HUES64 (cell line): ENCODE results near the gene ZRANB3.
"Not testable (repeated sequence)": the region's sequence is repeated elsewhere in the genome, so short reads cannot be mapped to it uniquely, and the experiment has no call there.

Experiments used
- H3K27ac ChIP-seq: 2 replicates; pipeline ENCODE4 v1.7.0; 2013; ENCODE audit warnings: low read depth, low read length, inconsistent platforms
- H3K27me3 ChIP-seq: 2 replicates; pipeline ENCODE4 v1.6.1; 2013; ENCODE audit warnings: mild to moderate bottlenecking, low read length; ENCODE audit not compliant: insufficient read depth
- H3K36me3 ChIP-seq: 2 replicates; pipeline ENCODE4 v1.6.1; 2013; ENCODE audit warnings: mild to moderate bottlenecking, low read length; ENCODE audit not compliant: insufficient read depth
- H3K4me1 ChIP-seq: 2 replicates; pipeline ENCODE4 v1.6.1; 2013; ENCODE audit warnings: mild to moderate bottlenecking, low read length, moderate library complexity; ENCODE audit not compliant: insufficient read depth
- H3K4me3 ChIP-seq: 2 replicates; pipeline ENCODE4 v1.5.1; 2013; ENCODE audit warnings: mild to moderate bottlenecking, low read length, moderate library complexity
- H3K9ac ChIP-seq: 2 replicates; pipeline ENCODE4 v1.6.1; 2013; ENCODE audit warnings: mild to moderate bottlenecking, low read depth, low read length
- H3K9me3 ChIP-seq: 2 replicates; pipeline ENCODE4 v1.6.1; 2013; ENCODE audit warnings: low read depth, low read length; ENCODE audit not compliant: insufficient read depth
- WGBS: fragments of 150-250, 120-280 bp; methylation state at CpG from one replicate; pipeline ENCODE4 v1.1.7; 2013; ENCODE audit warnings: missing lambda C conversion rate; 5-methylcytosine and 5-hydroxymethylcytosine counted together

Gene ZRANB3

DNA sequence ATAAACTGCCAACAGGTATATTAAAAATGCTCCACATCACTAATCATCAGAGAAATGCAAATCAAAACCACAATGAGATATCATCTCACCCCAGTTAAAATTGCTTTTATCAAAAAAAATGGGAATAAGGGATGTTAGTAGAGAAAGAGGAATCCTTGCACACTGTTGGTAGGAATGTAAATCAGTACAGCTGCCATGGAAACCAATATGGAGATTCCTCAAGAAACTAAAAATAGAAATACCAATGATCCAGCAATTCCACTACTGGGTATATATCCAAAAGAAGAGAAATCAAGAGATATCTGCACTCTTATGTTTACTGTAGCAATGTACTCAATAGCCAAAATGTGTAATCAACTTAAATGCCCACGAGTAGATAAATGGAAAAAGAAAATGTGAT, 40.6 kb downstream of the ZRANB3 start:
- Histone ChIP-seq H3K9me3 (0 out of 2 replicates have a peak, but pooled peaks cover 3% of the 10 kb centered on the region), H3K36me3 (peaks cover 21% of the 10 kb centered on the region; the same call in 1 of the 2 replicates), H3K4me1 (no peaks in the 10 kb centered on the region), H3K9ac (no peak overlapping the region), H3K27me3 (no peaks in the 10 kb centered on the region), H3K4me3 (no peak overlapping the region), H3K27ac (no peak overlapping the region)
- no CpG with 5 or more reads among the region's 1 CpG for WGBS

- Histone ChIP-seq H3K9ac (no peak overlapping the region), H3K9me3 (peaks cover 3% of the 10 kb centered on the region; the same call in 1 of the 2 replicates), H3K27me3 (no peaks in the 10 kb centered on the region), H3K4me3 (no peak overlapping the region), H3K36me3 (peaks cover 28% of the 10 kb centered on the region), H3K4me1 (no peaks in the 10 kb centered on the region), H3K27ac (no peak overlapping the region)
- WGBS: 96% methylated on average over 4 of the region's 4 CpGs
Measured at GRCh38 chr2:135485441-135485840, 45.6 kb downstream of the ZRANB3 start.

DNA sequence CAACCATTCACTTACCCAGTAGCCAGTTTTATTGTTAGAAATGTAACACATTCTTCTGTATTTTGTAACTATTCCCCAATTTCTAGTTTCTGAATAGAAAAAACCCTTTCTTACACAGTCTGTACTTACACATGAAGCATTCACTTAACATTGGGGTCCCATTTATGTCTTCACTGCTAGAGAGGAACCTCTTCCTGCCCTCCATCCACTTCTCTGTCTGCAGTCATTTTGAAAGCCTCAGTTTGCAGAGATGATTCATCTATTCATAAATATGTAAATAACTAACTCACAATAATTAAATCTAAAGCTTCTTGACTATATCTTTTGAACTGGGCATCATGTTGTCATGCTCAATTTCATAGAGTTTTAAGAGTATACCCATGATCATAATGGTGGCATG, 55.9 kb downstream of the ZRANB3 start:
- Histone ChIP-seq H3K9ac (no peak overlapping the region), H3K27ac (no peak overlapping the region), H3K27me3 (no peaks in the 10 kb centered on the region), H3K4me3 (no peak overlapping the region), H3K36me3 (peaks cover 2% of the 10 kb centered on the region; the same call in 1 of the 2 replicates), H3K9me3 (no peaks in the 10 kb centered on the region), H3K4me1 (no peaks in the 10 kb centered on the region)

DNA sequence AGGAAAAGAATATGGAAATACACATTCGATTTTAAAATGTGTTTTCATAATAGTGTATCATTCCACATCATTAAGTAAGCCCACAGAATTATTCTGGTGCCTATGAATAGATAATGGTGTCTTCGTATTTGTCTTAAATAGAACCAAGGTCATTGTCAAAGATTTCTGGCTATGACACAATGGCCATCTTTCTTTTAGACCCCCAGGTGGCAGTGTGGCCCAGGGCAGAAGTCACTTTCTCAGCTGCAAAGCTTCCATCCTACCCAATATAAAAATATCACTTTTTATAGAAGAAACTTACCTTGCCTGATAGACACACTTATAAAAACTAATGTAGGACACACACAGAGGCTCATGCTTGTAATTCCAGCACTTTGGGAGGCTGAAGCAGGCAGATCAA, 57.5 kb downstream of the ZRANB3 start:
- Histone ChIP-seq H3K27me3 (no peaks in the 10 kb centered on the region), H3K9me3 (no peaks in the 10 kb centered on the region), H3K4me1 (no peaks in the 10 kb centered on the region), H3K4me3 (no peak overlapping the region), H3K9ac (no peak overlapping the region), H3K36me3 (peaks cover 2% of the 10 kb centered on the region; the same call in 1 of the 2 replicates), H3K27ac (no peak overlapping the region)
- 75% methylated on average over 1 of the region's 2 CpGs for WGBS

GRCh38 chr2:135471106-135471505, 59.9 kb downstream of the ZRANB3 start:
- peaks cover 2% of the 10 kb centered on the region; the same call in 1 of the 2 replicates for H3K36me3 ChIP-seq
- H3K4me3 ChIP-seq: no peak overlapping the region
- H3K9me3 ChIP-seq: no peaks in the 10 kb centered on the region
- H3K27me3 ChIP-seq: no peaks in the 10 kb centered on the region
- no peak overlapping the region for H3K27ac ChIP-seq
- no peaks in the 10 kb centered on the region for H3K4me1 ChIP-seq
- no peak overlapping the region for H3K9ac ChIP-seq

DNA sequence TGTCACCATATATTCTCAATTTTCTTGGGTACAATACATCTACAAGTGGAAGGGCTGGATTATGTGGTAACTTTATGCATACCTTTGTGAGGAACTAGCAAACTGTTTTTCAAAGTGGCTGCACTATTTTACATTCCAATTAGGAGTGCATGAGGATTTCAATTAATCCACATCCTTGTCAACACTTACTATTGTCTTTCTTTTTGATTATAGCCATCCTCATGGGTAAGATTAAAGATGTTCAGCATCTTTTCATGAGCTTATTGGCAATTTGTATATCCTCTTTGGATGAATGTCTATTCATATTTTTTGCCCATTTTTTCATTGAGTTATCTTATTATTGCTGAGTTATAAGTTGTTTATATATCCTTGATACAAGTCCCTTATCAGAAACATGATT, 73.7 kb downstream of the ZRANB3 start:
- Histone ChIP-seq H3K9ac (no peak overlapping the region), H3K4me1 (peaks cover 13% of the 10 kb centered on the region), H3K27me3 (no peaks in the 10 kb centered on the region), H3K36me3 (peaks cover 2% of the 10 kb centered on the region; the same call in 1 of the 2 replicates), H3K4me3 (no peak overlapping the region), H3K27ac (no peak overlapping the region), H3K9me3 (peaks cover 24% of the 10 kb centered on the region)

- Histone ChIP-seq H3K27ac (no peak overlapping the region), H3K36me3 (peaks cover 2% of the 10 kb centered on the region; the same call in 1 of the 2 replicates), H3K4me1 (peaks cover 9% of the 10 kb centered on the region; the same call in 1 of the 2 replicates), H3K9me3 (peaks cover 27% of the 10 kb centered on the region), H3K27me3 (no peaks in the 10 kb centered on the region), H3K9ac (no peak overlapping the region), H3K4me3 (no peak overlapping the region)
- WGBS: 100% methylated on average over 1 of the region's 1 CpG
Measured at GRCh38 chr2:135456835-135457234, 74.2 kb downstream of the ZRANB3 start.

DNA sequence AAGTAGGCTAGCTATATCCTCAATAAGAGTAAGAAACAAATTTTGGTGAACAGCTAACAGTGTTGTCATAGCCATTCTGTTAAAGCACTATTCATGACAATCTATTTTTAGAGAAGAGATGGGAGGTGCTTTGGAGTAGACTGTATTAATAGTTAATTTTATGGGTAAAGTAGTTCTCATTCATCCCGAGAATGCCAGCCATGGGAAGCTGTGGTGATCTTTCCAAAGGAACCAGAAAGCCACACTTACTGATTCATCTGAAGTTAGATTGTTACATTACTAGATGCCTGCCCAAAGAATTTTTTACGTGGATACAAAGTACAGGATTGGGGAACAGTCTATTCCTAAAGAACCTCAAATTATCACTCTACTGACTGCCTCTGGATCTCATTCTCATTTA, 74.6 kb downstream of the ZRANB3 start:
- no peaks in the 10 kb centered on the region for H3K27me3 ChIP-seq
- 96% methylated on average over 2 of the region's 2 CpGs for WGBS
- H3K9ac ChIP-seq: no peak overlapping the region
- peaks cover 2% of the 10 kb centered on the region; the same call in 1 of the 2 replicates for H3K36me3 ChIP-seq
- H3K4me1 ChIP-seq: peaks cover 8% of the 10 kb centered on the region; the same call in 1 of the 2 replicates
- no peak overlapping the region for H3K4me3 ChIP-seq
- H3K9me3 ChIP-seq: peaks cover 29% of the 10 kb centered on the region
- H3K27ac ChIP-seq: no peak overlapping the region

GRCh38 chr2:135454608-135455007, 76.4 kb downstream of the ZRANB3 start:
- Histone ChIP-seq H3K9ac (no peak overlapping the region), H3K4me3 (no peak overlapping the region), H3K27me3 (no peaks in the 10 kb centered on the region), H3K4me1 (peaks cover 7% of the 10 kb centered on the region; the same call in 1 of the 2 replicates), H3K36me3 (peaks cover 2% of the 10 kb centered on the region; the same call in 1 of the 2 replicates), H3K9me3 (peaks cover 29% of the 10 kb centered on the region), H3K27ac (no peak overlapping the region)
- no CpG with 5 or more reads among the region's 1 CpG for WGBS

GRCh38 chr2:135453027-135453426, 78.0 kb downstream of the ZRANB3 start:
- H3K27me3 ChIP-seq, H3K4me3 ChIP-seq: not testable (repeated sequence)

GRCh38 chr2:135451966-135452365, 79.1 kb downstream of the ZRANB3 start:
- Histone ChIP-seq H3K4me3 (no peak overlapping the region), H3K27me3 (no peaks in the 10 kb centered on the region), H3K36me3 (0 out of 2 replicates have a peak, but pooled peaks cover 2% of the 10 kb centered on the region), H3K9ac (no peak overlapping the region), H3K9me3 (peaks cover 29% of the 10 kb centered on the region), H3K27ac (no peak overlapping the region), H3K4me1 (no peaks in the 10 kb centered on the region)
- 100% methylated on average over 1 of the region's 1 CpG for WGBS

More at GRCh38 chr2:135453027-135453426, 78.0 kb downstream of the ZRANB3 start:
- H3K36me3 ChIP-seq, H3K27ac ChIP-seq, H3K4me1 ChIP-seq, H3K9ac ChIP-seq: not testable (repeated sequence)
- peaks cover 29% of the 10 kb centered on the region for H3K9me3 ChIP-seq
- 96% methylated on average over 1 of the region's 1 CpG for WGBS

GRCh38 chr2:135443013-135443412, 88.0 kb downstream of the ZRANB3 start:
- not testable (repeated sequence) for H3K27ac ChIP-seq, H3K9me3 ChIP-seq, H3K36me3 ChIP-seq, H3K27me3 ChIP-seq, H3K4me1 ChIP-seq, H3K9ac ChIP-seq, H3K4me3 ChIP-seq
- WGBS: 94% methylated on average over 5 of the region's 5 CpGs
